IPS-15b (cell line): ENCODE data around the gene GALNT17.
A peak's percentile ranks its signal among the peaks of the same experiment; 100 is the strongest.

ENCODE experiments used
- H3K27me3 ChIP-seq: one replicate; pipeline ENCODE4 v1.6.1; 2013; ENCODE audit warnings: low read length; ENCODE audit not compliant: control insufficient read depth, insufficient read depth
- H3K36me3 ChIP-seq: one replicate; pipeline ENCODE4 v1.6.1; 2013; ENCODE audit warnings: low read length; ENCODE audit not compliant: control insufficient read depth, insufficient read depth
- H3K4me1 ChIP-seq: one replicate; pipeline ENCODE4 v1.6.1; 2013; ENCODE audit warnings: mild to moderate bottlenecking, low read length; ENCODE audit not compliant: control insufficient read depth, insufficient read depth
- H3K4me3 ChIP-seq: one replicate; pipeline ENCODE4 v1.5.1; 2013; ENCODE audit warnings: low read depth, low read length
- H3K9ac ChIP-seq: one replicate; pipeline ENCODE4 v1.6.1; 2013; ENCODE audit warnings: low read depth, mild to moderate bottlenecking, low read length
- H3K9me3 ChIP-seq: one replicate; pipeline ENCODE4 v1.6.1; 2013; ENCODE audit warnings: mild to moderate bottlenecking, low read length; ENCODE audit not compliant: control insufficient read depth, insufficient read depth

GALNT17 gene

GRCh38 chr7:71473366-71473967 is 341.5 kb downstream of the GALNT17 start:
- peaks cover 4% of the 10 kb centered on the region for H3K36me3 ChIP-seq
- peaks cover 18% of the 10 kb centered on the region for H3K9me3 ChIP-seq
- H3K27me3 ChIP-seq, result no peaks in the 10 kb centered on the region
- no peak overlapping the region for H3K4me3 ChIP-seq
- H3K9ac ChIP-seq, result no peak overlapping the region
- peaks cover 20% of the 10 kb centered on the region for H3K4me1 ChIP-seq

- H3K27me3 ChIP-seq, result no peaks in the 10 kb centered on the region
- peaks cover 14% of the 10 kb centered on the region for H3K4me1 ChIP-seq
- H3K9ac ChIP-seq, result no peak overlapping the region
- H3K36me3 ChIP-seq, result peaks cover 4% of the 10 kb centered on the region
- H3K9me3 ChIP-seq, result peaks cover 18% of the 10 kb centered on the region
- no peak overlapping the region for H3K4me3 ChIP-seq
Measured at GRCh38 chr7:71477441-71477840, 345.5 kb downstream of the GALNT17 start.

- no peaks in the 10 kb centered on the region for H3K27me3 ChIP-seq
Measured at GRCh38 chr7:71479231-71479630, 347.3 kb downstream of the GALNT17 start.

GRCh38 chr7:71480791-71481190 is 348.8 kb downstream of the GALNT17 start:
- Histone ChIP-seq H3K27me3 (no peaks in the 10 kb centered on the region), H3K4me3 (no peak overlapping the region), H3K9ac (no peak overlapping the region)

More at GRCh38 chr7:71479231-71479630, 347.3 kb downstream of the GALNT17 start:
- H3K4me1 ChIP-seq, result peaks cover 4% of the 10 kb centered on the region
- no peak overlapping the region for H3K4me3 ChIP-seq
- peaks cover 4% of the 10 kb centered on the region for H3K36me3 ChIP-seq
- peaks cover 18% of the 10 kb centered on the region for H3K9me3 ChIP-seq
- H3K9ac ChIP-seq, result no peak overlapping the region

GRCh38 chr7:71482284-71482683 is 350.3 kb downstream of the GALNT17 start:
- no peak overlapping the region for H3K4me3 ChIP-seq
- H3K9me3 ChIP-seq, result no peaks in the 10 kb centered on the region
- no peaks in the 10 kb centered on the region for H3K27me3 ChIP-seq
- peak overlapping the region; percentile 12 for H3K9ac ChIP-seq
- peaks cover 4% of the 10 kb centered on the region for H3K4me1 ChIP-seq
- H3K36me3 ChIP-seq, result no peaks in the 10 kb centered on the region

More at GRCh38 chr7:71480791-71481190, 348.8 kb downstream of the GALNT17 start:
- peaks cover 4% of the 10 kb centered on the region for H3K4me1 ChIP-seq
- H3K36me3 ChIP-seq, result no peaks in the 10 kb centered on the region
- H3K9me3 ChIP-seq, result peaks cover 6% of the 10 kb centered on the region

GRCh38 chr7:71484380-71484779 is 352.4 kb downstream of the GALNT17 start:
- no peaks in the 10 kb centered on the region for H3K36me3 ChIP-seq
- no peaks in the 10 kb centered on the region for H3K27me3 ChIP-seq
- H3K4me3 ChIP-seq, result no peak overlapping the region
- peaks cover 4% of the 10 kb centered on the region for H3K4me1 ChIP-seq
- H3K9me3 ChIP-seq, result no peaks in the 10 kb centered on the region
- no peak overlapping the region for H3K9ac ChIP-seq

GRCh38 chr7:71485586-71485985 is 353.6 kb downstream of the GALNT17 start:
- Histone ChIP-seq H3K4me3 (no peak overlapping the region), H3K9me3 (no peaks in the 10 kb centered on the region), H3K27me3 (no peaks in the 10 kb centered on the region), H3K9ac (no peak overlapping the region), H3K36me3 (no peaks in the 10 kb centered on the region), H3K4me1 (peaks cover 4% of the 10 kb centered on the region)

- H3K27me3 ChIP-seq, result no peaks in the 10 kb centered on the region
- peaks cover 4% of the 10 kb centered on the region for H3K4me1 ChIP-seq
- H3K4me3 ChIP-seq, result no peak overlapping the region
- H3K9me3 ChIP-seq, result no peaks in the 10 kb centered on the region
- H3K9ac ChIP-seq, result no peak overlapping the region
- H3K36me3 ChIP-seq, result no peaks in the 10 kb centered on the region
Measured at GRCh38 chr7:71486414-71486813, 354.5 kb downstream of the GALNT17 start.

- no peaks in the 10 kb centered on the region for H3K36me3 ChIP-seq
- no peaks in the 10 kb centered on the region for H3K9me3 ChIP-seq
- H3K4me1 ChIP-seq, result peaks cover 4% of the 10 kb centered on the region
- H3K9ac ChIP-seq, result no peak overlapping the region
- H3K4me3 ChIP-seq, result no peak overlapping the region
- H3K27me3 ChIP-seq, result no peaks in the 10 kb centered on the region
Measured at GRCh38 chr7:71486856-71487628, 355.1 kb downstream of the GALNT17 start.

- Histone ChIP-seq H3K9ac (no peak overlapping the region), H3K4me1 (no peaks in the 10 kb centered on the region), H3K4me3 (no peak overlapping the region)
Measured at GRCh38 chr7:71488308-71488707, 356.4 kb downstream of the GALNT17 start.

GRCh38 chr7:71491336-71491735 is 359.4 kb downstream of the GALNT17 start:
- Histone ChIP-seq H3K9ac (no peak overlapping the region), H3K27me3 (no peaks in the 10 kb centered on the region), H3K36me3 (no peaks in the 10 kb centered on the region), H3K4me1 (no peaks in the 10 kb centered on the region), H3K4me3 (no peak overlapping the region), H3K9me3 (no peaks in the 10 kb centered on the region)

More at GRCh38 chr7:71488308-71488707, 356.4 kb downstream of the GALNT17 start:
- Histone ChIP-seq H3K27me3 (no peaks in the 10 kb centered on the region), H3K9me3 (no peaks in the 10 kb centered on the region), H3K36me3 (no peaks in the 10 kb centered on the region)

GRCh38 chr7:71495828-71496227 is 363.9 kb downstream of the GALNT17 start:
- no peaks in the 10 kb centered on the region for H3K9me3 ChIP-seq
- H3K4me3 ChIP-seq, result no peak overlapping the region
- no peaks in the 10 kb centered on the region for H3K27me3 ChIP-seq
- peaks cover 2% of the 10 kb centered on the region for H3K36me3 ChIP-seq
- H3K9ac ChIP-seq, result no peak overlapping the region
- H3K4me1 ChIP-seq, result no peaks in the 10 kb centered on the region
